Measurements from ENCODE around the gene PTOV1.

GRCh38 chr19:49840321-49840720 is 10.6 kb upstream of the PTOV1 start:
- TF ChIP-seq CTCF (IDR thresholded peaks at IDR 0.05; ENCODE audit: poor library complexity) (no peak), EZH2 (IDR thresholded peaks at IDR 0.05; ENCODE audit: borderline replicate concordance) (no peak), EZH2phosphoT487 (IDR thresholded peaks at IDR 0.05; ENCODE audit: low read depth, severe bottlenecking, unreplicated experiment) (no peak)
